CD4-positive, alpha-beta T cell treated with Interleukin-2 at 100 ng/mL for 4 hours (primary cell): Measurements from ENCODE around the gene LRP8.

Source experiments
- DNase-seq: peaks from one replicate; pipeline ENCODE4 v3.0.0-alpha.2; 2020; ENCODE audit warnings: low spot score

The LRP8 gene

DNA sequence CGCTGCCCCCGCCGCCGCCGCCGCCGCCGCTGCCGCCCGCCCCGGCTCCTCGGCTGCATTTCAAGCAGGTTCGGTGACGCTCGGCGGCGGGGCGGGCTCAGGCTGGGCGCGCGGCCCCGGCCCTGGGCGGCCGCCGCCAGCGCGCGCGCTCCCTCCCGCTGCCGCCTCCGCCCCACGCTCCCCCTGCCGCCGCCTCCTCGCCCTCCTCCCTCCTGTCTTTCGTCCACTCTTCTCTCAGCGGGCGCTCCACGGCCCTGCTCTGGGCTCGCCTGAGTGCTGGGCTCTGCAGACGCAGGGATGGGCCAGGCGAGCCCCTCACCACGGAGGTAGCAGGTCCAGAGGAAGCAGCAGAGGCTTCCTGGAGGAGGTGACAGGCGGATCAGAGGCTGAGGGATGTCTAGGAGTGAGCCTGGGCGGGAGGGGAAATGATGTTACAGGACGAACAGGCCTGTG is at the start of gene LRP8:
Gene LRP8 (minus strand): TSS at position 62 of the 453 bp plus-strand sequence. CDS start 158 bp downstream, outside the sequence.
- peak; percentile 75 for DNase-seq

DNA sequence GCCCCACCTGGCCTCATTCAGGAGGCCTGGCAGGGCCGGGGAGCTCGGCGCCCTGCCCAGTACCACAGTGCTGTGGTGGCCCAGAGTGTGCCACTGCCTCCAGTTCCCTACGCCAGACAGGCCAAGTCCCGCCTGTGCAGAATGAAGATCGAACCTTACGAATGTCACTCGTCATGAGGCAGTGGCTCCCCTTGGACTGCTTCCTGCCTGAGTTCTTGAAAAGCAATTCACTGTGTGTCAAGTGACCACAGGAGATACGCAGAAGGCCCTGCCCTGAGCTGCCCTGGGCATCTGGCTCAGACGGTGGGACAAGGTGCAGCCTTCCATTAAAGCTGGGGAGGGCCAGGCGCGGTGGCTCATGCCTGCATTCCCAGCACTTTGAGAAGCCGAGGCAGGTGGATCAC is 49.6 kb upstream of the LRP8 start:
- no peak for DNase-seq

DNA sequence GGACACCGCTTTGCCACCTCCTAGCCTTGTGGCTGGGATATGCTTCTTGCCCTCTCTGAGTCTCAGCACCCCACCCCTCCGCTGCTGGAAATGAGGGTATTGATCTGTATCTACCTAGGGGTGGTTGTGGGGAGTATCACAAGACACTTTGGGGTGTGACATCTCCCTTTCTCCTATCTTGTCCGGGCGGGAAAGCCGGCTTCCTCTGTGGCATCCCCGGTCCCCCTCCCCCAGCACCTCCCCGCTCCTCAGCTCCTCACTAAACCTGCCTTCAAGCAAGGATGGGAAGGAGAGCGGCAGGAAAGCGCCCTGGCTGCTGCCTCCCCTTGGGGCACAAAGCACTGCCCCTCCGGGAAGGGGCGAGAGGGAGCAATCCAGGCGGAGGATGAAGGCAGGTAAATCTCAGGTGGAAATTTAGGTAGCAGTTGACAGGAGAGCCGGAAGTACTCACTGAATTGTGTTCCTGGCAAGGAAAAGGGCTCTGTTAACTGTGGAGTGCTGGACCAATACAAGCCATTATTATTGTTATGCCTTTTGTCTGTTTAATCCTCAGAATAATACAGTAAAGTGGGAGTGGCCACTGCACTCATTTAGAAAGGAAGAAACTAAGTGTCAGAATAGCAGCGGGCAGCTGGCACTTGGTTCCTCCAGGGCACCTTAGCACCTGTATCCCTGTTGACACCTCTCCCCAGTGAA is 49.0 kb upstream of the LRP8 start:
- DNase-seq = no peak

DNA sequence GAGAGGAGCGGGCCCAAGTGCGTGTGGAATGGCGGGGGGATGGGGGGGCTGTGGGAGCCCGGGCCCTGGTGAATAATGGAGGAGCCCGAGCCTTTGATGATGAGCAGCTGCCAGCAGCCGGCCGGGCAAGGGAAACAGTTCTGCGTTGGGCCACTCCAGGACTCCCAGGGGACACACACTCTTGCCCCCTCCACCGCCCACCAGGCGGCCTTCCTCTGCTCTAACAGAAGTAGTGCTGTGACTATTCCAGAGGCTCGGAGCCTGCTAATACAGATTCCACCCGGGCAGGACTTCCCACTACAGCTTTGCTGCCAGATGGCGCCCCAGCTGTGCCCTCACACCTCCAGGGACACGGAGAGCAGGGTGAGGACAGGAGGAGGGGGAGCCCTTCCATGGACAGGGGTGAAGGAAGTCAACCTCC is 48.2 kb upstream of the LRP8 start:
- no peak for DNase-seq

DNA sequence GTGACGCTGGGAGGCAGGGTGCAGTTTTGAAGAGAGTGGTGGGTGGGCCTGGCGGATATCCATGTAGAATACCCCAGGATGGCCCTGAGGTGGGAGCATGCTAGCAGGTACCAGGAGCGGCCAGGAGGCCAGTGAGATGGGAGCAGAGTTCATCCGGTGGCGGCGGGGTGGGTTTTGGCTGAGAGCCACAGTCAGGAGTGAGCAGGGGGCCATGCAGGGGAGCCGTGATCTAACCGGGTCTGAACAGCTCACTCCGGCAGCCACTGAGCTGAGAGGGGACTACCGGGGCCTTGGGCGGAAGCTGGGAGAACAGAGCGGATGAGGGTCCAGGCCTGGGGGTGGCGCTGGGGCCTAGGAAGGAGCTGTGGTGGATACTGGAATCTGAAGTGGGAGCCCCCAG is 47.6 kb upstream of the LRP8 start:
- DNase-seq = no peak

DNA sequence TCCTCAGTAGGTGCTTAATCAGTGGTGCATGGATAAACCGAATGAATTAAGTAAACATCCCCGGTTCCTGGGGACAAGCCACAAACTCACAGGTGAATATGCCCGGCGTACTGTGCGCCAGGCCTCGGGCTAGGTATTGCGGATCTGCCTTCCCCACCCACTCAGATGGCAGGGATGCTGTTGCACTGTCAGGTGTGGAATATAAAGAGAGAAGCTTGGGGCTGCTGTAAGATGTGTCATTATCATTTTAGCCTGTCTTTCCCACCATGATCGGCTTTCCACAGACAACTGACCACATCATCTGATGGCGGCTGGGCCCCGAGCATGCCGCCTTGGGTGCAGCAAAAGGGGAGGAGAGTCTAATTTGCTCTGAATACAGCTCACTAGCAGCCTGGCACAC is 45.4 kb upstream of the LRP8 start:
- no peak for DNase-seq

DNA sequence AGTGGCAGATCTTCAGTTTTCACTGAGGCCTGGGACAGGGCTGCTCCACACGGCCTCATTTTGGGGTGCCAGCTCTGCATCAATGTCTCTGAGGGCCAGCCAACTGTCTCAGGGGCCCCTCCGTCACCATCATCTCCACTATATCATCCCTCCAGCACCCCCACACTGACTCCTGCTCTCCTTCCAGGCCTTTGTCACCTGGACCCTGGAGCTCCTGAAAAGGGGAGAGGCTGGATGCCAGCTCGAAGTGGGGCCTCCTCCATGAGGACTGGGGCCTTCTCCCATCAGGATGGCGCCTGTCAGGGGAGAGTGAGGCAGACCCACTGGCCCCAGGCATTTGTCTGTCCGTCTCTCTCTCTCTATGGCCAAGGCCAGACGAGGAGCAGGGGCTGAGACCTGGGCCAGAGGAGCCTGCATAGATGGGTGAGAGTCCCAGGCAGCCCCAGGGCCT is 44.7 kb upstream of the LRP8 start:
- DNase-seq = no peak

DNA sequence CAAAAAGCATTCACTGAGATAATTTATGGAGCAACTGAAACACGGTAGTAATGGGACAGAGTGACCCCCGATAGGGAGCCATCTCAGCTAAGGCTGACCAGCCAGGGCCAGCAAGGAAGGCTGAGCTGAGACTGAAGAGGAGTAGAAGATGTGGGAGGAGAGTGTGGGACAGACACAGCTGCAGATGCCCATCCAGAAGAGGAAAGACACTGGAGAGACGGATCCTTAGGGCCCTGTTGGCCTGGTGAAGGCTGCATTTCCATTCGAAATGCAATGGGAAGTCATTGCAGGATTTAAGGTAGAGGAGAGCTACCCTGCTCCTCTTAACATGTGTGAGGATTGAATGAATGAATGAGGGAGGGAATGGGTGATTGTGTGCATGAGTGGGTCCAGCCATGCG is 44.0 kb upstream of the LRP8 start:
- no peak for DNase-seq

DNA sequence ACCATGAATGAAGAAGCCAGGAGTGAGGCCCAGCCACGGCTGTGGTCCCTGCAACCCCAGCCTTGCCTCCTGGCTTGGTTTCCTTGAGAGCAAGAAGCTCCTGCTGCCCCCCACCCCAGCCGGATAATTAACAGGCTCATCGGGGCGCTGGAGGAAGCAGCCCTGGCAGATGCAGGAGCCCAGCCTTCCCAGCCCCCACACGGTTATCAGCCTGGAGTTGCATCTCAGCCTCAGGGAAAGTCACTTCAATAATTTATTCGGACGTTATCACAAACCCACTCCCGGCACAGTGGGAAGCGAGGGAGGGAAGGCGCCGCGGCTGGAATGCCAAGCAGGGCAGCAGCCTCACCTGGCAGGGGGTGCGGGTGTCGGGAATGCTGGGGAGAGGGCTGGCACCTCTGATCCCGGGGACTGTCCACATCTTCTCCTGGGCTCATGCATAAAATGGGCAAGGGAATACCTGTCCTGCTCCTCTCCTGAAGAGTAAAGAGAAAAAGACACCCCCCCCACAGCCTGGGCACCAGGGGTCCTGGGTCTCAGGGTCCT is 43.3 kb upstream of the LRP8 start:
- no peak for DNase-seq

DNA sequence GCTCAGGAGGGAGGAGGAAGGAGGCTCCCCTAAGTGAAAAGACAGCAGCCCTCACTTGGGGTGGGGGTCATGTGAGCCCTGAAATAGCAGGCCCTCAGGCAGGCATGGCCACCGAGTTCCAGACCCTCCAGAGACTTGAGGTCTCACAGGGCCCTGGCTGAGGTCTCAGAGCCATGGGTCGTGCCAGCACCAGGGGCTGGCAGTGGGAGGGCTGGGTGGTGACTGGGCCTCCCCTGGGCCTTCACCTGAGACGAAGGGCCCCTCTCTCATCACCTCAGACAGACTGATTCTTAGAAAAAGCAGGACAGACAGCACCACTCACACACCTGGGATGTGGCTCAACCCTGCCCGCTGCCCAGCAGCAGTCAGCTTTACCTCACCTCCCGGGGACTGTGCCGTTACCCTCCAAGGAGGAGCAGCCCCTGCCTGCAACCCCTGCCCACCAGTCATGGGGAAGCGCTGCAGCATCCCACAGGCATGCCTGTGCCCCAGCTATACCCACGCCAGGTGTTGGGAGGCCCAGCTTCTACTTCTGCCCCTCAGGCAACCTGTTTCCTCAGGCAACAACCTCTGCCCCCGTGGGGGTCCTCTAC is 42.6 kb upstream of the LRP8 start:
- no peak for DNase-seq

DNA sequence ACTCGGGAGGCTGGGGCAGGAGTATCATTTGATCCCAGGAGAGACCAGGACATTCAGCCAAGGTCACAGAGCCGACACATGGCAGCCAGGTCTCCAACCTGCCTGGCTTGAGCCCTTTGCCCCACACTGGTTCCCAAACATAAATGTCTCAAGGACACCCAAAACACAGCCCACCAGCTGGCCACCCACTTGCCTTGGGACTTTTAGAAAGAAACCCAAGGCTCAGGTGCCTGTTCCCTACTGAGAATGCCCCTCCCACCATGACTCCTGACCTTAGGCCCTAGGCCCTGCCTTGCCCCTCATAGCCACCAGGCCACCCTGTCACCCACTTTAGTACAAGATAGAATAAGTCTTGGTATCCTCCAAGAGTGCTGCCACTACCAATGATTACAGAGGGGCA is 41.9 kb upstream of the LRP8 start:
- DNase-seq = no peak

DNA sequence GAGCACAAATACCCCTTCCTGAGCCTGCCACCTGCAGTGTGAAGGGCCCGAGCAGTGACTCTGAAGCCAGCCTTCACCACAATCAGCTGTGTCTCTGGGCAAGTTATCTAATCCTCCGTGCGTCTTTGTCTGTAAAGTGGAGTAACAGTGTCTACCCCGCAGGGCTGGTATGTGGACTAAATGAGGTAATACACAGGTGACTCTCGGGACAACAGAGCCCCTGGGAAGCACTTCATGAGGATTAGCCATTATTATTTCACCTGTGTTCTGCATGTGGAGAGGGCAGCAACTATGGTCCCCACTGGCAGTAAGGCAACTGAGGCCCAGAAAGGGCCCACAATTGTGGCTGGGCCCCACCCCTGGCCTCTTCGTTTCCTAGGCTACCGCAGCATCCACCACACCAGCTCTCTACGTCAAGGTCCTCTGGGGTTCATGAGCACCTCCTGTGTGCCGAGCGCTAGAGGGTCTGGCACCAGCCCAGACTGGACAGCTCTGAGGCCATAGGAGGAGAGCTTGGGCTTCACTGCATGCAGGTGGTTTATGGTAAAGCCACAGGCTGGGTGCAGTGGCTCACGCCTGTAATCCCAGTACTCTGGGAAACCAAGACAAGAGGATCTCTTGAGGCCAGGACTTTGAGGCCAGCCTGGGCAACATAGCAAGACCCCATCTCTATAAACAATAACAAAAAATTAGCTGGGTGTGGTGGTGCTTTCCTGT is 41.3 kb upstream of the LRP8 start:
- no peak for DNase-seq

DNA sequence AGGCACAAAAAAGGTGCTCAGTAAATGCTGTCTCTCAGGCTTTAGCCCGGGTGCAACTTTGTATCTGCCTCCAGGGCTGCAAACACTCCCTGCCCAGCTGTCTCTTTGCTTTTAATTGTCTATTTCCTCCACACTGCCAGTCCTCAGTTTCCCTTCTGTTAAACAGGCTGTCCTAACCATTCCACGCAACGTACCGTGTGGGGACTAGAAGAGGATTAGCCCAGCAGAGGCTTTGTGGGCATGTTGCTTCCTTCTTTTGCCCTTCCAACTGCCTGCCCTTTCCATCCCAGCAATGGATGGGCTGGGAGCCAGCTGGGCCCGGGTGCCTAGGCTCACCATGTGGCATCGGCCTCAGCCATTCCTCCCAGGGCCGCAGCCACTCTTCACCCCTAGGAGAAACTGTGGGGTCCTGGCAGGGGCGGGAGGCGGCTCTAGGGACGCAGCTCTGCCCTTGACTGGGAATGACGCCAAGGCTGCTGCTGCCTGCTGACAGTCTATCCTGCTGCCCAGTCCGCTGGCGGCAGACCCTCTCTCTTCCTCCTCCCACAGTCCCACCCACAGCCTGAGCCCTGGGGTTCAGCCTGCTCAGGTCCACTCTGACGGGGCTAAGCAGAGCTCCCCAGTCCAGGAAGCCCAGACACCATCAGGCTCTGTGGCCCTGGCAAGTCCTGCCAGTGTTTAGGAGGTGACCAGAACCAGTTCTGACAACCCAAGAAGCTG is 40.6 kb upstream of the LRP8 start:
- DNase-seq = no peak

DNA sequence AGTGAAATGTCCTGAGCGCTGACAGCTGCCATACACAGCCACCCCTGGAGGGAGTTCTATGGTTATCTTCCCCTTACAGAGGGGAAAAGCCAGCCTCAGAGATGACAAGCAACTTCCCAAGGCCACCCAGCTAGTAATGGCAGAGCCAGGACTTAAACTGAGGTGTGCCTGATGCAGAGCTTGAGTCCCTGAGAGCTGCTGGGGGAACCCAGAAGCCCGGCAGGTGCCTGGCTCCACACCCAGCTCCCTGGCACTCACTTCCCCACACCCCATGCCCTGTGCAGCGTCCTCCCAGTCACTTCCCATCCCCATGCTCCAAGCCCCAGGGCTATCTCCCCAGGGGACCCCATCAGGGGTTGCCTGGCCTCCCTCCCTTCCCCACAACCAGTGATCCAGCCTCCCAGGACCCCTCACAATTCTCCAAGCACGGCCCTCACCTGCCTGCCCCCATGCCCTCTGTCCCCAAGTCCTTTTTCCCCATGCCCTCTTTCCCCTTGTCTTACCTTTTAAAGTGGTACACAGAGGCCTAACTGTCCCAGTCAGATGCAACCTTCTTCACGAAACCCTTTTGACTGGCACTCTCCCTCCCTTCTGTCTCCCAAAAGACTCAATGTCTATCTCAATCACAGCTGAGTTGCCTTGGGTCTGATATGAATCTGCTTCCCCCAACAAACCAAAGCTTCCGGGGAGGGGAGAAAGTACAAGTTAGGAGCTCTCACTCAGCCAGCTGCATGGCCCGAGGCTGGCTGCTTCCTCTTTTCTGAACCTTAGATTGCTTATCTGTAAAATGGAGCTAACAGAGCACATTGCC is 39.8 kb upstream of the LRP8 start:
- DNase-seq = peak; percentile 52

DNA sequence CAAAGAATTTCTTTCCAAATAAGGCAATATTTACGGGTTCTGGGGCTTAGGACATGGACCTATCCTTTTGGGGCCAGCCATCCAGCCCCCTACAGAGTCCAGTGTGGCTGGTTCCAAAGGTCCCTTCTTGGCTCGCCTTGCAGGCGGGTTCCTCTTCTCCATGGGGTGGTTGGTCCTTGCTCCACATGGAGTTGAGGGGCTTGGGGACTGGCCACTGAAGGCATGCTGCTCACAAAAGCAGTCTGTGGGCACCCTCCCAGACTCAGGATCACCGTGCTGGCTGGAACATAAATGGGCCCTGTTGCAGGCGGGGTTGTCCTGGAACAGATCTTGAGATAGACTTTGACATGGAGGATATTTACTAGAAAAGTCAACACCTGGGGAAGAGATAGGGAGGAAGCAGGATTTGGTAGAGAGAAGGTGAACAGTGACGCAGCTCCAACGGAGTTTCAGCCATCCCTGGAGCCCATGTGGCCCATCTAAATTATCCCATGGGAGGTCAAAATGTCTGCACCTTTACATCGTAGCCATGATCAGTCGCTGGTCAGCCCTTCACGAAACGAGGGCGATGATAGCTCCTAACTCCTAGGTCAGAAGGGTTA is 39.1 kb upstream of the LRP8 start:
- DNase-seq = no peak

DNA sequence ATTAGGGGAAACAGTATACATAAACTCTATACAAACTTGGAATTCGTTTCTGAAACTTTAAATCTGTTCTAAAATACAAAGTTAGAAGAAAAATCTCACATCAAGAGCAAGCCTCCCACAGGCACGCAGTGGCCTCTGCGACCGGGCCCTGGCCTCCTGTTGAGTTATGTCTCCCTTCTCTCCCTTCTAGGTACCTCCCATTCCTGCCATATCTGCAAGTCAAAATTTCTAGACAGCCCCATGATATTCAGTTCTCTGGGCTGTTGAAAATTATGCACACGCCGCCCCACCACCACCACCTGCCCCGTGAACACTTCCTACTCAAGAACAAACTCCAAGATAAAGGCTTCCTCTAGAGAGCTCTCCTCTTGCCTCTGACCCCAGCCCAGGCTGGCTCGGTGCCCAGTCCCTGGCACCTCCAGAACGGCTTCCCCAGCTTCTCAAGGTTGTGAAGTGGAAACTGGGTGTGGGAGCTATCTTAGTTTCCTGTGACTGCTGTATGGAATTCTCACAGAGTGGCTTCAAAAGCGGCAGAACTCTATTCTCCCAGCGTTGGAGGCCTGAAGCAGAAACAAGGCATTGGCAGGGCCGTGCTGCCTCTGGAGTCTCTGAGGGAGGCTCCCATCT is 37.7 kb upstream of the LRP8 start:
- DNase-seq = no peak

DNA sequence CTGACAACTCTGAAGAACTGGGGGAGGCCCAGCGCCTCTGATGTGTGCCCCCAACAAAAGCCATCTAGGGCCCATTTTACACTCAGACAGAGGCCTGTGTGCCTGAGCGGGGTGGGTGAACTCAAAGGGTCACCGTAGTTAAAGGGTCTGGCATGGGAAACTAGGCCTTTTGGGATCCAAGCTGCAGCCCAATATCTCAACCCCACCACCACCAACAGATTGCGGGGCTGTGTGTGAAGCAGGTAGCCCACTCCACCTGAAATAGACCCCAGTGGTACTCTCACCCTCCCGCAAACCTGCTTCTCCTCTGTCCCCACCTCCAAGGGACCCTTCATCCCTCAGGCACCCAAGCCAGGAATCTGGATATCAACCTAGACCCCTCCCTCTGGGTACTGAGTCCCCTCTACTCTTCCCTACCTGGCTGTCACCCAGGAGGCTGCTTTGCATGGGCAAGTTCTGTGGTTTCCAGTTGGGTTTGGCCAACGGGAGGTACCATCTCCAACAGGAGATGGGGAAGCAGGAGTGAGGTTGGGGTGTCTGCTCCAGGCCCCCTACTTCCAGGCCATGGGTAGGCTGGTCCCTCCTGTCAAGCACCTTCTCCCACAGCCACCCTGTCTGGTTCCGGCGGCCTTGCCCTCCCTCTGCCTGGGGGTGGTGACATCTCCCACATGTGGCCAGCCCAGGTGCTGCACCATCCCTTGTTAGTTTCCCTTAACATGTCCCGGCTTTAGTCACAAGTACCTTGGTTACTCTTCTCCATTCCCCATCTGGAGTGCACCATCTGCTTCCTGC is 35.2 kb upstream of the LRP8 start:
- no peak for DNase-seq

DNA sequence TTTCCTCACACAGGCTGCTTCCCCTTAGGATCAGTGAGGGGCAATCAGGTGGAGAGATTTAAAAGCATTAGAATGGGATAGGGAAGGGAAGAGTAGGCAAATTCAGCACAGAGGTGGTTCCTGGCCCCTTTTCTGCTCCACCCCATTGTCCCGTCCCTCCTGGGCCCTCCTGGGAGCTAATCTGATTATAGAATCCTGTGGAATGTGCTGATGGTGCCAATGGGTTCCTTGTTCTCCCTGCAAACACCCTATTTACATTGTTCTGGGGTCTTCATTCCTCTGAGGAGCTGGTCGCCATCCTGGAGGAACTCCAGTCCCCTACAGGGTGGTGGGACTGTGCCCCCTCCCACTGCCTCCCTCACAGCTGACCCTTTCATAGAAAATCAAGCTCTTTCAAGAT is 34.4 kb upstream of the LRP8 start:
- DNase-seq = no peak

DNA sequence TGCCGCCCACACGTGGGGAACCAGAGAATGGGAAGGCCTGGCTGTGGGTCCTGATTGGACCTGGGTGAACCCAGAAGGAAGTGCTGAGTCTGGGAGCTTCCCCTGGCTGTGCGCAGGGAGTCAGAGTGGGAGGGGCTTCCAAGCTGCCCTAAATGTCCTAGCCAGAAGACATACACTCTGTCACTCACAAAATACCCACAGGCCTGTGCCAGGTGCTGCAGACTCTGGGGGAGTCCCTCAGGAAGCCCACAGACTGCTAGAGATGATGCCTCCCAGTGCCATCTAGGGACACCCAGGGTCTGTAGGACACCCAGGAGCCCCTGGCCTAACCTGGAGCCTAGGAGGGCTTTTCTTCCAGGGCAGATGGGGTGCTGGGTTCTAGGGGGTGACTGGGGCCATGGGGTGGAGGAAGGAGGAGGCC is 33.7 kb upstream of the LRP8 start:
- no peak for DNase-seq

DNA sequence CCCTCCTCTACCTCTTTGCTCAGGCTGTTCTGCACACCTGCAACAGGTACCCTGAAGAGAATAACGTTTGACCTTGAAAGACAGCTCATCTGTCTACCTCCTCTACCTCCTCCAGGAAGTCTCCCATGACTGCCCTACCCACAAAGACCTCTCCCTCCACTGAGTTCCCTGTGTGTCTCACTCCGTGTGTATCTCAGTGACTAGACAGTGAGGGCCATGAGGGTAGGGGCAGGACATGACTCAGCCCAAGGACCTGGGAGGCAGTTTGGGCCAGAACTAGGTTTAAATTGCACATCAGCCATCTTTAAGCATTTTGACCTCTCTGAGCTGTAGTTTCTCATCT is 32.0 kb upstream of the LRP8 start:
- DNase-seq = no peak
